HepG2 (cell line): Measurements from ENCODE around the gene NISCH. TPM values are rescaled to one million over a fixed set of nuclear protein-coding genes. Genes with fewer than 3 reads are reported as not detected.

Experiments
- AKNA ChIP-seq: sonication (generic); formaldehyde crosslinking; IDR thresholded peaks from 2 replicates; pipeline ENCODE4 v1.4.0; 2020; ENCODE audit warnings: missing genetic modification reagents, borderline replicate concordance
- BCL3 ChIP-seq: sonication (generic); formaldehyde crosslinking; IDR thresholded peaks from 2 replicates; pipeline ENCODE4 v1.5.1; 2020; ENCODE audit warnings: mild to moderate bottlenecking, missing genetic modification reagents, moderate library complexity
- DR1 ChIP-seq: sonication (generic); formaldehyde crosslinking; IDR thresholded peaks from 2 replicates; pipeline ENCODE4 v1.8.0; 2021; ENCODE audit warnings: mild to moderate bottlenecking, missing genetic modification reagents, inconsistent platforms
- EZH2 ChIP-seq: conservative IDR thresholded peaks from 2 replicates; pipeline ENCODE4 v1.6.1; 2012; ENCODE audit warnings: mild to moderate bottlenecking, low read depth, low read length, moderate library complexity
- GABPB1 ChIP-seq: IDR thresholded peaks from 2 replicates; pipeline ENCODE4 v1.6.1; 2016; ENCODE audit warnings: mild to moderate bottlenecking, missing genetic modification reagents, moderate library complexity, missing compliant biosample characterization
- PAXIP1 ChIP-seq: sonication (generic); formaldehyde crosslinking; conservative IDR thresholded peaks from 2 replicates; pipeline ENCODE4 v1.4.0; 2020; ENCODE audit warnings: mild to moderate bottlenecking, missing genetic modification reagents, moderate library complexity
- SNRNP70 ChIP-seq: fragments of 200-400 bp; formaldehyde crosslinking; IDR thresholded peaks from 2 replicates; pipeline ENCODE4 v1.6.1; 2017; ENCODE audit warnings: mild to moderate bottlenecking, low read depth, low read length, moderate library complexity
- ZBTB42 ChIP-seq: sonication (generic); formaldehyde crosslinking; IDR thresholded peaks from 2 replicates; pipeline ENCODE4 v1.5.0; 2020; ENCODE audit warnings: mild to moderate bottlenecking, missing genetic modification reagents
- ZNF224 ChIP-seq: sonication (generic); formaldehyde crosslinking; IDR thresholded peaks from 2 replicates; pipeline ENCODE4 v1.5.0; 2020; ENCODE audit warnings: mild to moderate bottlenecking, missing genetic modification reagents
- ZNF281 ChIP-seq: sonication (generic); formaldehyde crosslinking; IDR thresholded peaks from 2 replicates; pipeline ENCODE4 v1.4.0; 2020; ENCODE audit warnings: missing genetic modification reagents, borderline replicate concordance
- polyA plus RNA-seq, 8 experiments: library from polyadenylated mRNA; depleted of rRNA in 3 of 8; stranded (reverse) in 7 of 8; unstranded in 1 of 8; fragments of >200 nt; fragmentation: Illumina TruSeq in 4 of 8; extraction: Trizol in 4 of 8; gene quantifications; 2 replicates each; pipeline versions ENCODE4 v1.2.1 to v1.2.3, GENCODE V29; 2011 to 2016; ENCODE audit warnings: low read depth in 4 of 8, missing spikeins in 1 of 8, mixed read lengths in 1 of 8; ENCODE audit not compliant: insufficient read depth in 1 of 8
- total RNA-seq, 5 experiments: library from RNA; depleted of rRNA; stranded (reverse); fragments of >200 nt; fragmentation: Illumina TruSeq; extraction: Trizol; gene quantifications; 2 replicates each; pipeline ENCODE4 v1.2.3, GENCODE V29; 2016; ENCODE audit warnings: low read depth in 1 of 5
- TF ChIP-seq, protein P1 (sequence below): sonication (generic); formaldehyde crosslinking; IDR thresholded peaks from 2 replicates; pipeline ENCODE4 v1.4.0; 2020; ENCODE audit warnings: mild to moderate bottlenecking, missing genetic modification reagents

NISCH gene
- total and polyA plus RNA-seq, 2 of the 13 experiments (the other 11 are each of a cell fraction or from before 2014, with no cell fraction given): 27.0 to 47.6 TPM

GRCh38 chr3:52429779-52430415, 25.5 kb upstream of the NISCH start (continued):
- peak; percentile 56; the same call in 1 of the 2 replicates for TF ChIP-seq ZNF281 (CRISPR knock-in tag)
- no peak for TF ChIP-seq DR1 (CRISPR knock-in tag)
- TF ChIP-seq, protein P1, sequence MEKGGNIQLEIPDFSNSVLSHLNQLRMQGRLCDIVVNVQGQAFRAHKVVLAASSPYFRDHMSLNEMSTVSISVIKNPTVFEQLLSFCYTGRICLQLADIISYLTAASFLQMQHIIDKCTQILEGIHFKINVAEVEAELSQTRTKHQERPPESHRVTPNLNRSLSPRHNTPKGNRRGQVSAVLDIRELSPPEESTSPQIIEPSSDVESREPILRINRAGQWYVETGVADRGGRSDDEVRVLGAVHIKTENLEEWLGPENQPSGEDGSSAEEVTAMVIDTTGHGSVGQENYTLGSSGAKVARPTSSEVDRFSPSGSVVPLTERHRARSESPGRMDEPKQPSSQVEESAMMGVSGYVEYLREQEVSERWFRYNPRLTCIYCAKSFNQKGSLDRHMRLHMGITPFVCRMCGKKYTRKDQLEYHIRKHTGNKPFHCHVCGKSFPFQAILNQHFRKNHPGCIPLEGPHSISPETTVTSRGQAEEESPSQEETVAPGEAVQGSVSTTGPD (CRISPR knock-in tag): no peak
- 0 out of 2 replicates have a peak, but pooled peaks have one; percentile 44 for TF ChIP-seq GABPB1 (CRISPR knock-in tag)
- no peak for TF ChIP-seq ZBTB42 (CRISPR knock-in tag)
- TF ChIP-seq PAXIP1: peak; percentile 98
- TF ChIP-seq SNRNP70: no peak
- TF ChIP-seq EZH2: no peak
- no peak for TF ChIP-seq ZNF224 (CRISPR knock-in tag)
- TF ChIP-seq BCL3 (CRISPR knock-in tag): peak; percentile 45; the same call in 1 of the 2 replicates
- TF ChIP-seq AKNA (CRISPR knock-in tag): no peak
